HL-60 (cell line): Measurements from ENCODE around the gene FAM117A.
A peak's percentile ranks its signal among the peaks of the same experiment; 100 is the strongest.

Experiments
- DNase-seq, 2 experiments: peaks; one replicate each; pipeline ENCODE4 v3.0.0-alpha.2; 2010 to 2020; ENCODE audit warnings: low read depth in 1 of 2, low spot score in 1 of 2
- H3K27ac ChIP-seq: fragments of 250-450 bp; sonication (Bioruptor Pico); replicated peaks from 2 replicates; pipeline ENCODE4 v1.5.1; 2020; ENCODE audit warnings: mild to moderate bottlenecking, moderate library complexity
- H3K27me3 ChIP-seq: fragments of 250-450 bp; sonication (Bioruptor Pico); 2 replicates; pipeline ENCODE4 v1.5.1; 2021; ENCODE audit warnings: mild to moderate bottlenecking, moderate library complexity; ENCODE audit not compliant: insufficient read depth, poor library complexity, severe bottlenecking
- H3K4me3 ChIP-seq: replicated peaks from 2 replicates; pipeline ENCODE4 v1.5.1; 2011; ENCODE audit warnings: mild to moderate bottlenecking, control low read depth, low read length; ENCODE audit not compliant: insufficient read depth
- GABPA ChIP-seq: IDR thresholded peaks from 2 replicates; pipeline ENCODE4 v1.6.1; 2012; ENCODE audit warnings: low read depth
- POLR2AphosphoS5 ChIP-seq: IDR thresholded peaks from 2 replicates; pipeline ENCODE4 v1.6.1; 2012; ENCODE audit warnings: low read depth
- SPI1 ChIP-seq: IDR thresholded peaks from 2 replicates; pipeline ENCODE4 v1.6.1; 2012; ENCODE audit warnings: low read depth, mild to moderate bottlenecking, borderline replicate concordance
- TF ChIP-seq, protein P1 (sequence below): IDR thresholded peaks from 2 replicates; pipeline ENCODE4 v1.6.1; 2012; ENCODE audit warnings: low read depth; ENCODE audit not compliant: insufficient replicate concordance
- TF ChIP-seq, protein P2 (sequence below): IDR thresholded peaks from one replicate; pipeline ENCODE4 v1.5.1; 2011; ENCODE audit warnings: low read length, control low read depth, inconsistent platforms; ENCODE audit not compliant: insufficient read depth

Gene FAM117A

DNA sequence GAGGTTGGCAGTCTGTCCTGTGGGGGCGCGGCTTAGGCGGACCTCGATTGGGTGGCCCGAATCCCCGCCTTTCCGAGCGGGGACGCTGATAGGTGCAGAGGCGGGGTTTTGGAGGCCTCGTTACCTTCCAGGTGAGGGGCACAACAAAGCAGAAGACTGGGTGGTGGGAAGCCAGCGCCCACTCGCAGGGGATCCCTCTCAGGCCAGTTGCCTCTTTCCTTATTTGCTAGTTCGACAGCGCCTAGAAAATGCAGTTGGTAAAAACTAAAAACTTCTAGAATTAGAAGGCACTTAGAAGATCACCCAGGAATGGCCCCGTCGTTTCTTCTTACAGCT is 25.3 kb upstream of the FAM117A start:
- TF ChIP-seq GABPA (no peak), POLR2AphosphoS5 (no peak), SPI1 (no peak)
- TF ChIP-seq, protein P1, sequence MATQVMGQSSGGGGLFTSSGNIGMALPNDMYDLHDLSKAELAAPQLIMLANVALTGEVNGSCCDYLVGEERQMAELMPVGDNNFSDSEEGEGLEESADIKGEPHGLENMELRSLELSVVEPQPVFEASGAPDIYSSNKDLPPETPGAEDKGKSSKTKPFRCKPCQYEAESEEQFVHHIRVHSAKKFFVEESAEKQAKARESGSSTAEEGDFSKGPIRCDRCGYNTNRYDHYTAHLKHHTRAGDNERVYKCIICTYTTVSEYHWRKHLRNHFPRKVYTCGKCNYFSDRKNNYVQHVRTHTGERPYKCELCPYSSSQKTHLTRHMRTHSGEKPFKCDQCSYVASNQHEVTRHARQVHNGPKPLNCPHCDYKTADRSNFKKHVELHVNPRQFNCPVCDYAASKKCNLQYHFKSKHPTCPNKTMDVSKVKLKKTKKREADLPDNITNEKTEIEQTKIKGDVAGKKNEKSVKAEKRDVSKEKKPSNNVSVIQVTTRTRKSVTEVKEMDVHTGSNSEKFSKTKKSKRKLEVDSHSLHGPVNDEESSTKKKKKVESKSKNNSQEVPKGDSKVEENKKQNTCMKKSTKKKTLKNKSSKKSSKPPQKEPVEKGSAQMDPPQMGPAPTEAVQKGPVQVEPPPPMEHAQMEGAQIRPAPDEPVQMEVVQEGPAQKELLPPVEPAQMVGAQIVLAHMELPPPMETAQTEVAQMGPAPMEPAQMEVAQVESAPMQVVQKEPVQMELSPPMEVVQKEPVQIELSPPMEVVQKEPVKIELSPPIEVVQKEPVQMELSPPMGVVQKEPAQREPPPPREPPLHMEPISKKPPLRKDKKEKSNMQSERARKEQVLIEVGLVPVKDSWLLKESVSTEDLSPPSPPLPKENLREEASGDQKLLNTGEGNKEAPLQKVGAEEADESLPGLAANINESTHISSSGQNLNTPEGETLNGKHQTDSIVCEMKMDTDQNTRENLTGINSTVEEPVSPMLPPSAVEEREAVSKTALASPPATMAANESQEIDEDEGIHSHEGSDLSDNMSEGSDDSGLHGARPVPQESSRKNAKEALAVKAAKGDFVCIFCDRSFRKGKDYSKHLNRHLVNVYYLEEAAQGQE: no peak
- TF ChIP-seq, protein P2, sequence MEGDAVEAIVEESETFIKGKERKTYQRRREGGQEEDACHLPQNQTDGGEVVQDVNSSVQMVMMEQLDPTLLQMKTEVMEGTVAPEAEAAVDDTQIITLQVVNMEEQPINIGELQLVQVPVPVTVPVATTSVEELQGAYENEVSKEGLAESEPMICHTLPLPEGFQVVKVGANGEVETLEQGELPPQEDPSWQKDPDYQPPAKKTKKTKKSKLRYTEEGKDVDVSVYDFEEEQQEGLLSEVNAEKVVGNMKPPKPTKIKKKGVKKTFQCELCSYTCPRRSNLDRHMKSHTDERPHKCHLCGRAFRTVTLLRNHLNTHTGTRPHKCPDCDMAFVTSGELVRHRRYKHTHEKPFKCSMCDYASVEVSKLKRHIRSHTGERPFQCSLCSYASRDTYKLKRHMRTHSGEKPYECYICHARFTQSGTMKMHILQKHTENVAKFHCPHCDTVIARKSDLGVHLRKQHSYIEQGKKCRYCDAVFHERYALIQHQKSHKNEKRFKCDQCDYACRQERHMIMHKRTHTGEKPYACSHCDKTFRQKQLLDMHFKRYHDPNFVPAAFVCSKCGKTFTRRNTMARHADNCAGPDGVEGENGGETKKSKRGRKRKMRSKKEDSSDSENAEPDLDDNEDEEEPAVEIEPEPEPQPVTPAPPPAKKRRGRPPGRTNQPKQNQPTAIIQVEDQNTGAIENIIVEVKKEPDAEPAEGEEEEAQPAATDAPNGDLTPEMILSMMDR: no peak
- DNase-seq: no peak
- H3K27ac ChIP-seq: no peak overlapping the region
- no peaks in the 10 kb centered on the region for H3K27me3 ChIP-seq
- peak overlapping the region; percentile 86 for H3K4me3 ChIP-seq

DNA sequence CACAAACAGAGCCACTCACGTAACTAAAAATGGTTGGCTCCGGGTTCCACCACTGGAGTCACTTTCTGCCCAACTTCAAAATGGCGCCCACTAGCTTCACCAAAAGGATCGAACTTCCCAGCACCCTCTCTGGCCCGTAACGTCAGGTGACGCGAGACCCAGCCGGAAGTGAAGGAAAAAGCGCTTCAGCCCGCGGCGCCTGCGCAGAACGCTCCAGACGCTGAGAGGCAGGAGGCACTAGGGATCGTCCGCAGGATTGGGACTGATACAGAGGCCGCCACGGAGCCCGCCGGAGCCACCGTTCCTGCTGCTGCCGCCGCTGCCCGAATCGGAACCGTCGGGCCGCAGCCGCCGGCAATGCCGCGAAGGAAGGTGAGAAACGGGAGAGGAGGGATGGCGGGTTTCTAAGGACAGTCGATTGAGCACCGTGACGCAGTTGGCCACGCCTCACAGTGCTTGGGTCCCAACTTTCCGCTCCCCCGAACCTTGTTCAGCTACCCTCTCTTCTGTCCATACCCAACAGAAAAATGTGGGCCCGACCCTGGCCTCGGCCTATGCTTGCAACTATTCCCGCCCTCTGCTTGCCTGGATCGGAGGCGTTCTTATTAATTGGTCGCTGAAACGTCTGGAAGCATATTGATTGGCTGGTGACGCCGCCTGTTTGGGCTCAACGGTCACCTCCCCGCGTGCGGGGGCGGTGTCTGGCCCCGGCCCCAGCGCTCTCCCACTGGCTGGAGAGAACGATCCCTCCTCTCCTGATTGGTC is 24.7 kb upstream of the FAM117A start, which contains the start of gene KAT7:
KAT7 (plus strand) TSS at position 204 of the 765 bp plus-strand sequence; CDS start at position 358, 154 bp downstream.
- TF ChIP-seq POLR2AphosphoS5 (peak; percentile 77), GABPA (peak; percentile 65)
- TF ChIP-seq, protein P2: no peak
- TF ChIP-seq, protein P1: peak; percentile 73
- H3K4me3 ChIP-seq: peak within 1 kb of the TSS; percentile 86
- H3K27ac ChIP-seq: peak within 1 kb of the TSS; percentile 97
- H3K27me3 ChIP-seq: no peaks in the 10 kb centered on the region
- DNase-seq: peak; percentile 99

DNA sequence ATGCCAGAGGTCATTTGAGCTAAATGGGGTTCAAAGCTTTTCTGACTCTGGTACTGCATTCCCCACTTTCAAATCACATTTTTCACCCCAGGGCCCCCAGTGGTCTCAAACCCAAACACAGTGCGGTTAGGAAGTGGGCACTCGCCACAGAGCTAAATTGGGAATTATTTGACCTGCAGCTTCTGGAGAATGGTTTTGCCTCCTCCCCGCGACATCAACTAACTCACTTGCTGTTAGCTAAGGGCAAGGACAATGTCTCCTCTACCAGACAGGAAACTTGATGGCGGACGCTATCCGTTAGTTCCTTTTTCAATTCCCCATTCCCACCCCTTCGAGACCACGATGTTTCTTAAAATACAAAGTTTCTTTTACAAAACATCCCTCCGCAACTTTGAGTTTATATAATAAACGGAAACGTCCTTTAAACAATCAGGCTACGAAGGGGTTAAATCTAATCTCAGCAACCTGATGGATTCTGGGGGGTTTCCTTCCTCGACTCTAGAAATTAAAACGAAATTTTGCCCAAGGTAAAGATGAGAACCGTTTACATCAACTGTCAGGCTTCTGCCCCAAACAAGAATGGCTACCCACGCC is 24.1 kb upstream of the FAM117A start:
- TF ChIP-seq SPI1: no peak
- no peak for TF ChIP-seq POLR2AphosphoS5
- no peak for TF ChIP-seq GABPA
- TF ChIP-seq, protein P2: no peak
- TF ChIP-seq, protein P1: no peak
- Histone ChIP-seq H3K27me3 (no peaks in the 10 kb centered on the region), H3K4me3 (peak overlapping the region; percentile 39), H3K27ac (peak overlapping the region; percentile 97)
- peak in 1 of 2 experiments; percentile 37 for DNase-seq
